ENCODE data around the gene MYL9.

Gene MYL9

DNA sequence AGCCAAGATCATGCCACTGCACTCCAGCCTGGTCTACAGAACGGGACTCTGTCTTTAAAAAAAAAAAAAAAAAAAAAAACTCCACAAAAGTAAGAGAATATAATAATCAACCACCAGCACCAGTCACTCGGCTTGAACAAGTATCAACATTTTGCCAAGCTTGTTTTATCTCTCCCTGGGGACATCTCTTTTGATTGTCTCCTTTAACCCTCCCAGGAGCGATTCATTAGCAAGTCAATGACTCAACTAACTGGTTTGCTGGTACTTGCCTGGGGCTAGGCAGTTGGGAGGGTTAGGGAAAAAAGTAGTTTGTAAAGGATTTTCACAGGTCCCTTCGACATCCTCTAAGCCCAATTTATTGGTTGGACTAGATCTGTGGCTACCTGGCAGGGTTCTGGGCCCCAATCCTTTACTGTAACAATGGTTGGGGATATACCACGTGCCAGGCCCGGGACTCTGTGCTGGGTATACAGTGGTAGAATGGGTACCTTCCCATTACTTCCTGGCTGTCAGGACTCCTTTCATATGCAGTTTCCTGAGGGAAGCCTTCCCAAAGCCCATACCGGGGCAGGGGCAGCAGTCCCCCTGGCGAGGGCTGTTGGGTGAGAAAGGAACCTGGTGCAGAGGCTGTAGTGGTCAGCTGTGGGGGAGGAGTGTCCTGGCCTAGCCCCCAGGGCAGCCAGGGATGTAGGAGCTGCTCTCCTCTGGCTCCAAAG is 44.2 kb downstream of the MYL9 start:
- no peak for DNase-seq

DNA sequence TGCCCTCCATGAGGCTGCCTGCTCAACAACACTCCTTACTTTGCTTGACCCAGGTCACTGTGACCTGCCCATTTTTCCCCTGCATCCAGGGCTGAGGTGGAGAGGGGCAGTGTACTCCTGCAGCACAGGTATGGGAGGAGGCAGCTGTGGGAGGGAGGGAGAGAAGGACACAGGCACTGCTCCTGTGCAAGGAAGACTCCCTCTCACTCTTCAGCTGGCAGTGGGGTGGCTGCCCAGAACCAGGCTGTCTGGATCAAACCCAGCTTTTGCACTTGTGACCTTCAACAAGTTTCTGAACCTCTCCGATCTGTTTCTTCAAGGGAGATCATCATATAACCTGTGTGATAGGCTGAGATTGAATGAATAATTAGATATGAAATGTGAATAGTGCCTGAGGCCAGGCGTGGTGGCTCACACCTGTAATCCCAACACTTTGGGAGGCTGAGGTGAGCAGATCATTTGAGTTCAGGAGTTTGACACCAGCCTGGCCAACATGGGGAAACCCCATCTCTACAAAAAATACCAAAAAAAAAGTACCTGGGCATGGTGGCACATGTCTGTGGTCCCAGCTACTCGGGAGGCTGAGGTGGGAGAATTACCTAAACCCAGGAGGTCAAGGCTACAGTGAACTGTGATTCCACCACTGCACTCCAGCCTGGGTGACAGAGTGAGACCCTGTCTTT is 46.2 kb downstream of the MYL9 start:
- no peak for DNase-seq

DNA sequence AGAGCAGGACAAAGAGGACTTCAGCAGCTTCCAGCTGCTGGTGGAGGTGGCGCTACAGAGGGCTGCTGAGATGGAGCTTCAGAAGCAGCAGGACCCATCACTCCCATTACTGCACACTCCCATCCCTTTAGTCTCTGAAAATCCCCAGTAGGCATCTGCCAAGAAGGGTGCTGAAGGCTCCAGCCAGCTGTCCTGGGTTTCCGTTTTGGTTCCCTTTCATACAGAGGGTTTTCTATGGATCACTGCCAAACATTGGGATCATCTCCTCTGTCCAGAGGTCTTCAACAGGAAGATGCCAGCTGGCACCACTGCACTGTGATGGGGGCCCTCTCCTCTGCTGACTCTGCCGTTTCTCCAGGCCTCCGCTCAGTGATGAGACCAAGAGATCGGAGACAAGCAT is 50.0 kb downstream of the MYL9 start:
- no peak for DNase-seq

DNA sequence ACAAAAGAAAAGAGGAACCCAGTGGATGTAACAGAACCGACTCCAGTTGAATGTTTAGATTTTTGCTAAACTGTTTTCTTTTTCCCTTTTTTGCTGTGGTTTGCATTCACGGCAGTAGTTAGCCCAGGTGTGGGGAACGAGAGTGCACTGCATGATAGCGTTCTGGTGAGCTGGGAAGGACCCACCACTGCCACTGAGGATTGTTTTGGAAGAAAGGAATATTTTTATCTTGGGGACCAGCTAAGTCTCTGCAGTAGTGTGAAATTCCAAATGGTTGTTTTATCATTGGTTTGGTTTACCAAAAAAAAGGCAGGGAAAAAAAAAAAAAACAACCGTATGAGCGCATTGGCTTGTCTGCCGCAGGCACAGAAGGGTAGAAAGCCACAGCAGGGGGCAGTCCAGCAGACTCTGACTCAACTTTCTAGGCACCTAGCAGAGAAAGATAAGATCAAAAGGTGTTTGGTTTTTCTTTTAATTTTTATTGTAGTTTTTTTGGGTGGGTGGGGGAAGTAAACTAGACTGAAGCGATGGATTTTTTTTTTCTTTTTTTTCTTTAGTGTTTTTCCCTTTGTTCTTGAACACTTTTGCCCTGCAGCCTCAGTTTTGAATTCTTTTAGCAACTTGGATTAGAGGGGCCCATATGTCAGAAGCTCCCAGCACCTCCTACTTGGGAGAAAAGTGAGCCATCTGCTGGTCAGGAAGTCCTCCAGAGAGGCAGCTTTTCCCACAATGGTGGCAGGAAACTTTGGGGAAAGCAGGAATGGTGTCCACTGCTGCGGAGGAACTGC is 50.7 kb downstream of the MYL9 start:
- DNase-seq, result peak; percentile 8

DNA sequence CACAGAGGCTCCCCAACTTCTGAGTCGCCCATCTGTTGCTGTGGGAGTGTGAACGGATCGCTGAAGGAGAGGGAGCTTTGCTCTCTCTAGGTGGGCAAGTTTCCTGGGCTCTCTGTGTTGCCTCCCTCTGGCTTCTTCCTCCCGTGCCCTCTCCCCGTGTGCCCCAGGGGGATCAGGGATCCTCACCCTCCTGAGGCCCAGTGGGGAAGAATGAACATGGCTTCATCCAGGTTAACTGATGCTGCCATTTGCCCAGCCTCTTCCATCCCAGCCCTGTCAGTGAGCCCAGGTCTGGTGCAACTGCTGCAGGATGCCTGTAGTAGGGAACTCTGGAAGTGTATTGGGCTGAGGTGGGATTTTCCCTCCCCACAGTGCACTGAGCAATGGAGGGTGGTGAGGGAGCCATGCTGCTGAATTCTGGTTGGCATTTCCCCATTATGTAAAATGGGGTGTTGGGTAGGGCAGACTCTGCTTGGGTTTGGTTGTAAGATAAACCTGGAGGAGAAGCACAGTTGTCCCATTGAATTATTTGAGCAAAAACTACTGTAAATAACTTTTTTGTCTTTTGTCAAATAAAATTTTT is 52.1 kb downstream of the MYL9 start:
- DNase-seq, result no peak

DNA sequence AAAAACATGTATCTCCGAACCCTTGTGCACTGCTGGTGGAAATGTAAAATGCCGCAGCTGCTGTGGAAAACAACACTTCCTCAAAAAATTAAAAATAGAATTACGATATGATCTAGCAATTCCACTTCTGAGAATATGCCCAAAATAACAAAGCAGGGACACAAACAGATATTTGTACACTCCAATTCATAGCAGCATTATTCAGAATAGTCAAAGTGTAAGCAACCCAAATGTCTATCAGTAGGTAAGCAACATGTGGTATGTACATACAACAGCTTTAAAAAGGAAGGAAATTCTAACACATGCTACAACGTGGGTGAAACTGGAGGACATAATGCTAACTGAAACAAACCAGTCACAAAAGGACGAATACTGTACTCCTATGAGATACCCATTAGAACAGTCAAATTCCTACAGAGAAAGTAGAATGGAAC is 58.6 kb downstream of the MYL9 start:
- DNase-seq, result no peak

All from NCI-H748 treated with DMSO at 0.1 percent for 48 hours (cell line).